ENCODE results near the gene PDE1C.

DNA sequence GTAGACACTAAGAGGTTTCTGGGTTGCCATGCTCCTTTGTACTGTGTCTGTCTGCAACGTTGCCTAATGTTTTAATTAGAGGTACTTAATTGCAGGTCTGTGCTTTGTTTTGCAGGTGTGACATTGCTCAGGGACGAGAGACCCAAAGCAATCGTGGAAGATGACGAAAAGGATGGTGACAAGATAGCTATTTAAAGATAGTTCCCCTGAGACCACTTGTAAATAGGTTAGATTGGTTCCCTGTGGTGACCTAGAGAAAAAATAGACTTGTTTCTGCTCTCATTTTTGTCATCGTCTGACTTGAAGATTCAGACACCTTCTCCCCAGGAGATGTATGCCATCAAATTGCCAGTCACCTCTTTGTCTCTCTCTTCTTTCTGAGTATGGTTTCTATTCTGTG is 363.1 kb downstream of the PDE1C start:
- TF ChIP-seq, protein P1, sequence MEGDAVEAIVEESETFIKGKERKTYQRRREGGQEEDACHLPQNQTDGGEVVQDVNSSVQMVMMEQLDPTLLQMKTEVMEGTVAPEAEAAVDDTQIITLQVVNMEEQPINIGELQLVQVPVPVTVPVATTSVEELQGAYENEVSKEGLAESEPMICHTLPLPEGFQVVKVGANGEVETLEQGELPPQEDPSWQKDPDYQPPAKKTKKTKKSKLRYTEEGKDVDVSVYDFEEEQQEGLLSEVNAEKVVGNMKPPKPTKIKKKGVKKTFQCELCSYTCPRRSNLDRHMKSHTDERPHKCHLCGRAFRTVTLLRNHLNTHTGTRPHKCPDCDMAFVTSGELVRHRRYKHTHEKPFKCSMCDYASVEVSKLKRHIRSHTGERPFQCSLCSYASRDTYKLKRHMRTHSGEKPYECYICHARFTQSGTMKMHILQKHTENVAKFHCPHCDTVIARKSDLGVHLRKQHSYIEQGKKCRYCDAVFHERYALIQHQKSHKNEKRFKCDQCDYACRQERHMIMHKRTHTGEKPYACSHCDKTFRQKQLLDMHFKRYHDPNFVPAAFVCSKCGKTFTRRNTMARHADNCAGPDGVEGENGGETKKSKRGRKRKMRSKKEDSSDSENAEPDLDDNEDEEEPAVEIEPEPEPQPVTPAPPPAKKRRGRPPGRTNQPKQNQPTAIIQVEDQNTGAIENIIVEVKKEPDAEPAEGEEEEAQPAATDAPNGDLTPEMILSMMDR (IDR thresholded peaks at IDR 0.05), result no peak
- TF ChIP-seq POLR2A (IDR thresholded peaks at IDR 0.05), result no peak
